HG02981 (cell line): Measurements from ENCODE around the gene ATXN1.
A peak's percentile ranks its signal among the peaks of the same experiment; 100 is the strongest.
"Not testable (repeated sequence)": the region's sequence is repeated elsewhere in the genome, so short reads cannot be mapped to it uniquely, and the experiment has no call there.

Source experiments
- ATAC-seq: cut with Tn5 transposase; IDR thresholded peaks from one replicate; pipeline ENCODE4 v1.9.1; 2021; ENCODE audit warnings: mild to moderate bottlenecking, moderate library complexity; ENCODE audit not compliant: unreplicated experiment

Gene ATXN1

GRCh38 chr6:16548121-16548520, 213.1 kb downstream of the ATXN1 start:
- no peak for ATAC-seq

- ATAC-seq: no peak
Observed at GRCh38 chr6:16547587-16547986, 213.7 kb downstream of the ATXN1 start.

DNA sequence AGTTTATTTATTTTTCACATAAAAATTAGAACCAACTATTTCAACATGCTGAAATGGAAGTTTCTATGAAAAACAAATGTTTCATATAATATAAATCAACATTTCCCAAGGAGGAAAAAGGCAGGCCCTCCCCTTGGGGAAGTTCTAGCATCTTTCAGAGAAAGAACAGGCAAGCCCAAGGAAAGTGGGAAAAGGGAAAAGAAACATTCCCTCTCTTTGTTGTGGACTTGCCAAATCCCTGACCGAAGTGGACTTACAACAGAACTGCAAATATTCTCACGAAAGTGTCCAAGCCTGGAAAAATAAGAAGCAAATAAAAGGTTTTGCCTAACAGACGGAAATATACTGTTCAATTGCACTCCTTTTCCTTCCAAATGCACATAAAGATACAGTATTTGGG, 214.4 kb downstream of the ATXN1 start:
- ATAC-seq: no peak

DNA sequence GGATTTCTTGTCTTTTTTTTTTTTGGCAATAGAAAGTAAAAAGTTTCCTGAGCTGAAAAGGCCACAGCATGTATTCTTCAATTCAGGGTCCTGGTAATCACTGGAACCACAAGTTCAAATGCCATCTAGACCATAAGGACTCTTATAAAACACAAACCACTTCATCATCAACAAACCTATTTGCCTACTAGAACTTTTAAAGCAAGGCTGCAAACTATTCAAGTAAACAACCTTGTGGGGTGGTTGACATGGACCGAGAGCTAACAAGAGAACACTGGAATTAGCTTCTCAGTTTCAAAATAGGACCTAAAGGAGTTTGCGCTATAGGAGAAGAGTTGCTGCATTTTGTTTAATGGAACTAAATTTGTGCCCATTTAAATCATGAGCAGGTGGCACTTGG, 215.9 kb downstream of the ATXN1 start:
- no peak for ATAC-seq

DNA sequence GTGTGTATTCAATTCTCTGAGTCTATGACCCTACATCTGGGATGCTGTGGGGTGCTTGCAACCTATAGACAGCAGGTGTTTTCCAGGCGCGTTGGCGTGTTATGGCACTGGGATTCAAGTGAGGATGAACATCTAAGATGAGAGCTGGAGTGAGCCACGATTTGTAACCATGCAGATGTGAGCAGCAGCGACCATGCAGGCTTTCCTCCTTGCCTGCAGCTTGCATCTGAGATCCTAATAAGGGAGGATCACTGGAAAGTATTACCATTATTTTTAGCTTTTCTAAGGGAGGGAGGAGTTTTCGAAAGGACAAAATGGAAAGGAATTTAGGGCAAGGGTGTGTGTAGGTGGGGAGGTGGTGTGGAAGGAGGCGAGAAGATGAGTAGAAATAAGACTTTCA, 216.7 kb downstream of the ATXN1 start:
- ATAC-seq: no peak

DNA sequence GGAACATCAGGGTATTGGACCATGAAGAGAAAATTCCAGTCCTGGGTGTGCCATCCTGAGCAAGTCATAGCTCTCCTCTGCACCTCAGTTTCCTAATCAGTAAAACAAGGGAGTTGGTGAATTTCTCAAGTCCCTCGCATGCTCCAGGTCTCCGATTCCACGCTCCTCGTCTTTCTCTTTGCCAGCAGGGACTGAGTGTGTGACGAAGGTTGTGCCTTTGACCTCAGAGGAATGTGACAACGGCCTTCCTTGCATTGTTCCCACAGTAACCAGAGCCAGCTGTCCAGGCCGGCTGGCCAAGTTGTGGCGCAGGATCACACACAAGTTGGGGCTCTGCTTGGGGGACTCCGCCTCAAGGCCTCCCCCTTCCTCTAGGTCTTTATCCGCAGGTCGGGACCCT, 217.3 kb downstream of the ATXN1 start:
- ATAC-seq: no peak

DNA sequence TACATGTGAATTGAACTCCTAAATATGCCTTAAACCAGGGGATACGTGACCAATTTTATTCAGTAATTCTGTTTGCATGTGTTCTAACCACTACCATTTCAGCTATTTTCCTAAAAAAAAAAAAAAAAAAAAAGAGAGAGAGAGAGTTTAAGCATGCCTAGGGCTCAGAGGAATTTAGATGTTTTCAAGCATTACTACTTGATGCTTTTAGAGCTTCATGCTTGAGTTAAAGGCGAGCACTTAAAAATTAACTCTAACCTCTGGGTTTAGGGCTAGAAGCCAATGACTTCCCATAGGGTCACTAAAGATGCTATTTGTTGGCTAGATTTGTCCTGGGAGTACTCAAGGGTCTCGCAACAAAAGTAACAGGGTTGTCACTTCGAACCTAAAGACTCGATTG, 217.7 kb downstream of the ATXN1 start:
- no peak for ATAC-seq

GRCh38 chr6:16542070-16542469, 219.2 kb downstream of the ATXN1 start:
- no peak for ATAC-seq

- ATAC-seq: peak; percentile 53
Observed at GRCh38 chr6:16540804-16541752, 220.2 kb downstream of the ATXN1 start.

DNA sequence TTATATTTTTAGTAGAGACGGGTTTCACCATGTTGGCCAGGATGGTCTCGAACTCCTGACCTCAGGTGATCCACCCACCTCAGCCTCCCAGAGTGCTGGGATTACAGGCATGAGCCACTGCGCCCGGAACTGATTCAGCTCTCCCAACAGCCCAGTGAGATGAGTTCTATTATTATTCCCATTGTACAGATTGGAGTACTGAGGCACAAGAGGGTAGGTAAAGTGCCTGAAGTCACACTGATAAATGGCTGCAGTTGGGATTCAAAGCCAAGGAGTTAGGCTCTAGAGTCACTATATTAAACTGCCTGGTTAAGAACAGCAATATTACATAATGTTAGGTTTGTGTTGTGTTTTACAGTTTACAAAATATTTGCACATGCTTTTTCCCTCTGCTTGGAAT, 220.9 kb downstream of the ATXN1 start:
- not testable (repeated sequence) for ATAC-seq

GRCh38 chr6:16539086-16539931, 222.0 kb downstream of the ATXN1 start:
- ATAC-seq: no peak

DNA sequence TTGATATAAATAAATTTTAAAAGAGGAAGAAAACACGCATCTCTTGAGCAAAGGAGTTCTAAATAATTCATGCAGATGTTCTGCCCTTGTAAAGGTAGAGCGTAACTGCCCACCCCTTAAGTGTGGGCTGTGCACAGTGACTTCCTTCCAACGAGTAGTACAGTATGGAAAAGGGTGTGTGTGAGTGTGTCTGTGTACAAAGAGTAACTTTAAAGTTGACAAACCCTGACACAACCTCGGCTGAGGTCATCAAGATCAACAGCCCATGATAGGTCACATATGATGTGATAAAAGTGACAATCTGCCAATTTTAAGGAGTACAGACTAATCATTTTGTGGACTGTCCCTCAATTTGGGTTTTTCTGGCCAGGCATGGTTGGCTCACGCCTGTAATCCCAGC, 225.7 kb downstream of the ATXN1 start:
- no peak for ATAC-seq

- ATAC-seq: no peak
Observed at GRCh38 chr6:16533721-16534136, 227.5 kb downstream of the ATXN1 start.

DNA sequence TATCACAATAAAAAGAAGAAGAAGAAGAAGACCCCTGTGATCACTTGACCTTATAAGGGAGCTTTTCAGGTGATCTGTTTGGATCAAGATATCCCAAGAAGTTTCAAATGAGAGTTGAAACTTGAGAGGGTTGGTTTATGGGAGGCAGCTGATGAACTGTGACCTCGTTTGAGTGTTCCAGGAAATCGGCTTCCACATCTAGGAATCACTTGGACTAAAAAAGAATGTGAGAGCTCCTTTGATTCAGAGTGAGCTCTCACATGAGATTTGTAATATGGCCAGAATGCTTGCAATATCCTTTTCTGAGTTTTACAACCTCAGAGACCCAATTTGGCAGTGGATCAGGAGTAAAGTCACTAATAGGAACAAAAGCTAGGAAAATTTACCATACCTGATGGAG, 228.1 kb downstream of the ATXN1 start:
- no peak for ATAC-seq

DNA sequence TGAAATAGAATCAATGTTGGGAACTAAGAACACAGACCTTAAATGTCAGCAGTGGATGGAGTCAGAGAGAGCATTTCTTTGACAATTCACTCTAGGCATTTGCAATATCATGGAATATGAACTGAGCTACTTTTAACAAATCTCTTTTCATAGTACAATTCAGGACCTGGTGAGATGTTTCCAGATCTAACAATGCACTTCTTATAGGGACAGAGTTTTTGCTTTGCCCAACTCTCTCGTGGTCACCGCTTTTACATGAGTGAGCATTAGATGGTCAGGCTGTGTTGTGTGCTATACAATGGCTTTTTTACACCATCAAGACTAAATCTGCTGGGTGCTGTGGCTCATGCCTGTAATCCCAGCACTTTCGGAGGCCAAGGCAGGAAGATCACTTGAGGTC, 233.6 kb downstream of the ATXN1 start:
- no peak for ATAC-seq

DNA sequence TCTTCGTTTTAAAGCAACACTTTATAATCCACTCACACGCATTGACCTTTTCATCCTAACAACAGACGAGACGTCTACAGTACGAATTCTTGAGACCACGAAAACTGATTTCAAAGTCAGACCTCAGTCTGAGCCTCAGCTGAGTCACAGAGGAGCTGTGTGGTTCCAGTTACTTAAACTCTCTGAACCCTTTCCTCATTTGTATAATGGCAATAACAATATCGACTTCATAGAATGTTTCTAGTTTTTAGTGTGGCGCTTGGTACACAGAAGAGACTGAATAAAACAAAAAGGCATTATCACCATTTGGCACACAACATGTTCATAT, 236.9 kb downstream of the ATXN1 start:
- ATAC-seq: no peak

DNA sequence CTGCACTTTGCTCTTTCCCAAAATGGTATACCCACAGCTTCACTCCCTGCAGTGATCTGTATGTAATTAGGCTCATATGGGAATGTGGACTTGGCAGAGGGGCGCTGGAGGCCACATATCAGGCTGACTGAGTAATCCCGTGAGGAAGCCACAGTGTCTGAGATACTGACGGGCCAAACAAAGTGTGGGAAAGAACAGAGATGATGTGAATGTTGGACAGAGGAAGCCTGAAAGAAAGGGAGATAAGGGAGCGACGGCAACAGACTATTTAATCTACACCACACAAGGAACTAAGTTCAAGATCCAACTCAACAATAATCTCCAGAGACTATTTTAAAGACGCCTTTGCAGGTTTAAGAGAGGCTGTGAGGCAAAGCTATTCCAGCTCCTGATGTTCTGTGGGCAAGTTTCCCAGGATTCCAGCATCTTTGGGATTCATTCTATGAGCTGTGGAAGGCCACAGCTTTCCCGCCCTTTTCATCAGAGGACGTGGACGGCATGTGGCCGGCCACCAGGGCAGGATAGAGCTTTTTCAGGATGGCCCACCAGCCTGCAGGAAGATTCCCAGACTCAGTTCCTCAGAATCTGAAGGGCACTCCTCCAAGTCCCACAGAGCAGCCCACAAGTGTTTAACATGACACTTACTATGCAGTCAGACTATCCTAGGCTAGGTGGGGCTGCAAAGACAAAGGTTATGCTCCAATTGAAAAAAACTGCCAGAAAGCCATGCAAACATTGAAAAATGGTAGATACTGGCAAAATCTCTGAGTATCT, 237.5 kb downstream of the ATXN1 start:
- no peak for ATAC-seq

DNA sequence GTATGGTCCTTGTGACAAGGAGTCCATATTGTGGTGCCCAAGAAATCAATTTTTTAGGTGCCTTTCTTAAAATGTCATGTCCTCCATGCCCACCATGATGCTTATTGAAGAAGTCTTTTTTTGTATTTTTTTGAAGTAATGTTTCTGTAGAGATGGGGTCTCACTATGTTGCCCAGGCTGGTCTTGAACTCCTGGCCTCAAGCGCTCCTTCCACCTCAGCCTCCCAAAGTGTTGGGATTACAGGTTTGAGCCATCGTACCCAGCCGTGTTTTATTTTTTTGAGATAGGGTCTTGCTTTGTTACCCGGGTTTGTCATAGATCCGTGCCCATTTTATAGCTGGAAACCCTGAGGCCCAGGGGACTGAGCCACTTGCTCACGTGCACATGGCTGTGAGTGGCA, 238.3 kb downstream of the ATXN1 start:
- ATAC-seq: no peak

DNA sequence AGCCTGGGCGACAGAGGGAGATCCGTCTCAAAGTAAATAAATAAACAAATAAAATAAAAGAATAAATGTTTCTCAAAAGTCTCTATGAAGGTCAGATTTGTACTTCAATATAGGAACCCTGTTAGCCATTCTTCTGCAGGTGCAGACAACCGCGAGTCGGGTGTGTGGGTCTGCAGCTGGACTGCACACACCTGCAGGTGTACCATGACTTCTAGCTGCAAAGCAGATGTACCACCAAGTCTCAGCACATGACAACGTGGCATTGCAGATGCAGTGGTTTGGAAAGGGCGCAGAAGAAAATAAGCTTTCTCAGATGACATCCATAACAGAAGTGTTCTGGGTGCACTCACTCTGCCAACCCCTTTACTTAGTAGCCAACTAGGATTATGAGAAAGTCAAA, 239.7 kb downstream of the ATXN1 start:
- no peak for ATAC-seq

DNA sequence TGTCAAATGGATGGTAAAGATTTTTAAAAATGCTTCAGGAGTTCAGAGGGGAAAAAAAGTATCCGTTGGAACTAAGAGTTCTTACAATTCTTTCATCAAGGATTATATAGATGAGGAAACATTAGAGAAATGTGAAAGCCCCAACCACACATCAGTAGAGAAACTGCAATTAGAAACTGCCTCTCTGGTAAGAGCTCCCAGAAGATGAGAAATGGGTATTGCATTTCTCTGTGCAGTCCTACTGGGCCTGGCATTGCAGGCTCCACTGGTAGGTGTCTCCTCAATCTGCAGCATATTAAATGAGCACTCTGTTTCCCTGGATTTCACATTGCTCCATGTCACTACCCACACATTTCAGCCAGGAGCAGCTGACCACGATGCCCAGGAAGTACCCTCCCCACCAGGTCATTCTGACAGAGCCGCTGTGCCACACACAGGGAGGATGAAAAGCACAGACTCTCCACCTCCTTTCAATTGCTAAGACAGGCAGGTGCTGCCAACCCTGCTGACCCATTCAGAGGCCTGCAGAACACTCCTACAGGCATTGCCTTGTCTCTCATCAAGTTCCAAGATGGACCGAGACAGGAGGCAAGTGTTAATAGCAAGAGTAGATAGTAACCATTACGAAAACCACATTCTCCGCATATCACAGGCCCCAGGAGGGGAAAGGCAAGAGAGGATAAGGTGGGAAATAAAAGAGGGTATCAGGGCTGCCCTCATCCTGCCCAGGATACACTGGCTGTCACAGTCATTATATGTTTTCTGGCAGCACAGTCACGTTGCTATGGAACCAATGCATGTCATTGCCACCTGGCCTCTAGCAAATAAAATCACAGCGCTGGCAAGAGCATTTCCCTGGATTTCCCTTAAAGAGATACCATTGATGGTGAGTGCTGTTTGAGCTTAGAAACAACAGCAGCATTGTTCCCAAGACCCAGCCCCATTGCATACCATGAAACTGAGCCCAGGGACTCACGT, 241.7 kb downstream of the ATXN1 start:
- no peak for ATAC-seq
